HUDEP-2 (cell line): ENCODE measurements around the gene C6orf136.
"Not testable (repeated sequence)": the region's sequence is repeated elsewhere in the genome, so short reads cannot be mapped to it uniquely, and the experiment has no call there.

Experiments used
- DNase-seq, 76 experiments: peaks; one replicate each; lab custom pipeline; 2025; ENCODE audit not compliant: unreplicated experiment in 76 of 76; lab: John Stamatoyannopoulos, UW

C6orf136 gene

GRCh38 chr6:30655743-30656094 is 8.8 kb downstream of the C6orf136 start:
- DNase-seq: no peak

DNA sequence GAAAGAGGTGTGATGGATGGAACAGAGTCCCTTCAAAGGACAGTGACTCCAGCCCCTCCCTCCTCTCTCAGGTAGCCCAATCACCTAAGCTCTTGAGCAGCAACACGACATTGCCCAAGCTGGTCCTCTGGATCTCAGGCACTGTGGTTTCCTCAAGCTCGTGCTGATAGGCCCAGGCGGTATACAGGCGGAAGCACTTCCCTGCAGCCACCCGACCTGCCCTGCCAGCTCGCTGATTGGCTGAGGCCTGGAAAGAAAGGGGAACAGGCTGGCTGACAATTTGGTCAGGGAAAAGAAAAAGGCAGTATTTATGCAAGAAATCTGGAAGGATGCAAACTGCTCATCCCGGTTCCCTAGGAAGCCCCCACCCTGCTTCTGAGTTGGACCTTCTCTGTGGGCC is 9.6 kb downstream of the C6orf136 start:
- DNase-seq: no peak

DNA sequence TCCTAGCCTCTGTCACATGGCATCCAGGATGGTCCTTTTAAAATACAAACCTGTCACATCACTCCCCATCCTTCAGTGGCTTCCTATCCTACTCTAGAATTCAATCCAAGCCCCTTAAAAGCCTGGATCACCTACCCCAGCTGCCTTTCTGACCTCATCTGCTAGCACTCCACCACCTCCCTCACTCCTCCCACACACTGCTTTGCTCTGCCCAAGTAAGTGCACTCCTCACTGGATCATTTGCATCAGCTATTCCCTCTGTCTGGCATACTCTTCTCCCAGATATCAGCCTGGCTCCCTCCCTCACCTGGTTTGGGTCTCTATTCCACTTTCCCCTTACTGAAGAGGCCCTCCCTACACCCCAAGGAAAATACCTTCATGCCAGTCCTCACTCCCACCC is 10.5 kb downstream of the C6orf136 start:
- DNase-seq: no peak

DNA sequence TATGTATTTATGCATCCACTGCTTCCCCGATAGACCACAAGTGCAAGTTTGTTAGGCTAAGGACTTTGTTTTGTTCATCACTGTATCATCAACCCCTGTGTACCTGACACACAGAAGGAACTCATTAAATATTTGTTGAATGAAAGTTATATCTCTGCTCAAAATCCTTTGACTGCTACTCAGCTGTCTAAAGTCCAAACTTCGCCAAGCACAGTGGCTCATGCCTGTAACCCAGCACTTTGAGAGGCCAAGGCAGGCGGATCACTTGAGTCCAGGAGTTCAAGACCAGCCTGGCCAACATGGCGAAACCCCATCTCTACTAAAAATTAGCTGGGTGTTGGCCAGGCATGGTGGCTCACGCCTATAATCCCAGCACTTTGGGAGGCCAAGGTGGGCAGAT is 11.0 kb downstream of the C6orf136 start:
- not testable (repeated sequence) for DNase-seq

DNA sequence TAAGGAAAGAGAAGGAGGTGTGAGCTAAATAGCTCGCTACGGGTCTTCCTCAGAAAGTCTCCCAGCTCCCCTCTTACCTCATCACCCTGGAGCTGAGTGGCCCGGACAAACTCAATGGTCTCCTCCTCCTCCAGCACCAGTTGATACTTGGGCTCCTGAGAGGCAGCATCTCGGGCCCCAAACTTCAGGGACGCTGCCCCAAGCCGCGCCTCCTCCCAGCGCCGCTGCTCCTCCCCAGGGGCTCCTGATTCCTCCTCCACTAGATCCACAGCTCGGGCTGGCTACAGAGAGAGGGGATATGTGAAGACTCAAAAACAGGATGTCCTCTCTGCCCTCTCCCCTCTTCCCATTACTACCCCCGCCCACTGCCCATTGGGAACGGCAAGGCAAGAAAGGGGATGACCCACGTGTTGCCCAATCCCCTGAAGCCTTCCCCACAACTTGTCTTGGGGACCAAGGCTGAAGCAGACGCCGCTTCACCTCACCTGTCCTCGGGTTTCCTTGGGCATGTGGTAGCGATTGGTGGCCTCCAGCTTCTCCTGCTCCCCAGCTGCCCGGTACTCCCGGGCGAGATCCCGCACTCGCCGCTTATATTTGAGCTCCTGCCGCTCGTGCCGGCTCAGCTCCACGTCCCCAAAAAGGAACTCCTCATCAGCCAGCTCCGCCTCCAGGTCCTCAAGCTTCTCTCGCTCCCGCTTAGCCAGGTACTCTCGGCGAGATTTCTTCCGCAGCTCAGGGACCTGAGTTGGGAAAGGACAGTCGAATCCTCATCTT is 18.2 kb downstream of the C6orf136 start:
- DNase-seq: no peak

DNA sequence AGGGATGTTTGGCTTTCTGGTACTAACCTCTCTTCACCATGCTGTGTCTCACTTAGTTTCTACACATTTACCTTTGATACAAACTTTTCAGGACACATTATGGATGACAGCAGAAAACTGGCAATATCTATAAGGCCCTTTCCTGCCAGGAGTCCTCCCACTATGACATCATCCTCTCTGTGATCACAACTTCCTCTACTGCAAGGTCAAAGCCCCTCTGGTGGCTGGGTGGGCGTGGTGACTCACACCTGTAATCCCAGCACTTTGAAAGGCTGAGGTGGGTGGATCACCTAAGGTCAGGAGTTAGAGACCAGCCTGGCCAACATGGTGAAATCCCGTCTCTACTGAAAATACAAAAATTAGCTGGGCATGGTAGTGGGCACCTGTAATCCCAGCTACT is 19.4 kb downstream of the C6orf136 start:
- not testable (repeated sequence) for DNase-seq

GRCh38 chr6:30670760-30671527 is 24.0 kb downstream of the C6orf136 start:
- DNase-seq: peak in 1 of 76 experiments; percentile 7

DNA sequence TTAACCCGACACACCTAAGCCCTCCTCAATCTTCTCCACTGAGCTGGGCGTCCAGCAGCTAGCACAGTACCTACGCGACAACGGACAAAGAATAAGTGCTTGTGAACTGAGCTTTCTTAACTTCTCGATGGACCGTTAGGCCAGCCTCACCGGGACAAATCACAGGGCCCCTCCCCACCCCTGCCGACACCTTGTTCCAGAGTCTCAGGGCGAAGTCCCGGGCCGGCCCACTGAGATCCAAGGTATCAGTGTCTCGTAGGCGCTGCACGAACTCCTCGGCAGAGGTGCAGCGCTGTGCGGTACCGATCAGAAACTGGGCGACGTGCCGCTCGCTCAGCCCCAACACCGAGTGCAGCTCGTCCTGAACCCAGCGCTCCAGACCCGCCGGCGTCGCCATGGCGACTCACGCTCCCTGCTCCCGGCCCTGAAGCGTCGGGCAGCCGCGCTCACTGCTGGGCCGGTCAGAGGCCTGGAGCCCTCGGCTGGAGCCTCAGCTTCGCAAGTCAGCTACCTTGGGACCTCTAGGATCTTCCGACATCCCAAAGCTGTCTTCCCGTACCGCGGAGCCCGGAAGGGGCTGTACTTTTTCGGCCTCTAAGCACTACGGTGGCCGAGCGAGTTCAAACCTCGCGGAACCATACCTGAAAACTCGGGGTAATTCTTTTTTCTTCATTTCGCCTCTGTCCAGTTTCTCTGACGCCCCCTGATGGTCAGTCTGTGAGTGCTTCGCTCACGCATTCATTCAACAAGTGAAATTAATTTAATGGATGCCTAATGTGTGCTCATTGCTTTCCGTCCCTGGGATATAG is 25.7 kb downstream of the C6orf136 start, which contains the start of gene DHX16:
TSS of gene DHX16 (minus strand) at position 562 of the 809 bp plus-strand sequence. CDS start at position 397, 165 bp downstream.
- peak in 75 of 76 experiments; percentile 70 to 99 (median 96) for DNase-seq

DNA sequence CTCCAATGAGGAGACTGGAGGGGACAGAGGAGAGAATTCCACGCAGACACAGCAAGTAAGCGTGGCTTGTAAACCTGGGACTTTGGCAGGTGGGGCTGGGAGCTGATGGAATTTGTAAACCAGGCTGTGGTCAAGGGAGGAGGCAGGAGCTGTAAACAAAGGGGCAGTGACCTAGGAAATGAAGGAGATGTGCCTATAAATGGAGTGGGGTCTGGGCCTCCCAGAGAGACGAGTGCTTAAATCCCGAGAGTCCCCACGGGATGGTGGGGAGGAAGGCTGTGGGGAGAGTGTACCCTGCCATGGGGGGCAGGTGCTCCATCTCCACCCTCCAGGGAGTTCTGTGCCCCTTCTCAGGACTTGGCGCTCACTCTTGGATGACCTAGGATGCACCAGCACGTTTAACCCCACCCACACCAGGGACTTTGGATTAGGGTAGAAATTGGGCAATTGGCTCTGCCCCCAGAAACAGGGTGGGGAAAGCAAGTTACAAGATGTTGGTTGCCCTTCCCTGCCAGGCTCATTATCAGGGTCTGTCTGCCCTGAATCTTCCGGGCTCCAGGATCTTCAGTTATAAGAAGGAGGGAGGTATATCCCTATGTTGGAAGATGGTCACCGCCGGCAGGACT is 29.8 kb downstream of the C6orf136 start:
- peak in 12 of 76 experiments; percentile 6 to 47 (median 33) for DNase-seq

DNA sequence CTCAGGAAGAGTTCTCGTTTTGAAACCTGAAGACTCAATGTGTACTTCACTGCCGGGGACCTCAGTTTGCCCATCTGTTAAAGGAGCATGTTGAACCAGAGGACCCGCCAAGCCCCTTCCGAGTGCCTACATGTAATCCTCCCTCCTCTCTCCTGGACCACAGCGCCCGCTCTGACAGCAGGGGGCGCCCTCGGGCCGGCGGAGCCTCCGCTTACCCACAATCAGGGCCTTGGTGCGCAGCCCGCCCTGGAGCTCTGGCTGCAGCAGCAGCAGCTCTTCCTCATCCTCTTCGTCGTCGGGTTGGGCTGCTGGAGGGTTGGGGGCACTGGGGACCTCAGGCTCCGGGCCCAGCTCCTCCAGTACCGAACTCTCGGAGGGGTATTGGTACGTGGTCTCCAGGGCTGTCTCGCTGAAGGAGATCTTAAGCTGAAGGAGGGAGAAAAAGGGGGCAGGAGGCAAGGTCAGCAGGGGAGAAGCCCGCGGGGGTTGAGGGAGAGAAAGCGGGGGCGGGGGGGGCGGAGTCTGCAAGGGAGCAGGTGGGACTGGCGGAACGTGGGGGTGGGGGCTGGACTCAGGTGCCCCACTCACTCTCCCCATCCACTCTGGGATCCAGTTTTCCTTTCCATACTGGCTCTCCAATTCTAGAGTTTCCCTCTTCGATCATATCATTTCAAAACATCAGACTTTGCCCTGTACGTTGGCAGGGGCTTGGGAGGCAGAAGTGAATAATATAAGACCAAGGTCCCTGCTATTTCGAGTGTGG is 32.2 kb downstream of the C6orf136 start:
- peak in 72 of 76 experiments; percentile 28 to 96 (median 80) for DNase-seq

DNA sequence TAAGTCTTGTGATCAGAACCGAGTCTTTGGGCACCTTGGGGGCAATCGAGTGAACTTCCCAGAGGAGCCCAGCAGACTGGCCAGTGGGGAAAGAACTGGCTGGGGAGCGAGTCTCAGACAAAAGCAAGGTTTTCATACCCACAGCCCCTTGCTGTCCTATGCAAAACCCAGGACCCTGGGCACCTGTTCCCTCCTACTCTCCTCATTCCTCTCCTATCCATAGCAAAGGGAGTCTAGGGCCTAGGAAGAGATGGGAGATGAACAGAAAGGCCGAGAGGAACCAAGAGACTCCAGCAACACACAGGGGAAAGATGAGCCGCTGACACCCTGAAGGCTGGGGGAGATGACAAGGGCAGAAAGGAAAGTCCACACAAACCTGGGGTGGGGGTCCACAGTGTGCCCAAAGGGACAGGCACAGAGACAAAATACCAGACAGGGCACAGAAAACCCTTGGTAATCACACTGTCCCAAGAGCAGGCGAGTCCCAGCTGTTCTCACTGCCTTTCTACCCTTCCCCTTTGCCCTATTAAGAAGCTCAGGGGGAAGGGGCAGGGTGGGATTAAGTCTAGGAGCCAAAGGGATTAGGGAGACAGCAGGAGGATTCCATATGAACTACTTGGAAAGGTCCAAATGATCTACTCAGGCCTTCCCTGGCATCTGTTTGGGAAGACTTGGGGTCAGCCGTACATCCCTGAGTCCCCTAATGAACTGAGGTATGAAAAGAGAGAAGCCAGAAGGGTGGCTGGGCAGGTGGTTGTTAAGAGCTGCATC is 33.0 kb downstream of the C6orf136 start:
- no peak for DNase-seq

DNA sequence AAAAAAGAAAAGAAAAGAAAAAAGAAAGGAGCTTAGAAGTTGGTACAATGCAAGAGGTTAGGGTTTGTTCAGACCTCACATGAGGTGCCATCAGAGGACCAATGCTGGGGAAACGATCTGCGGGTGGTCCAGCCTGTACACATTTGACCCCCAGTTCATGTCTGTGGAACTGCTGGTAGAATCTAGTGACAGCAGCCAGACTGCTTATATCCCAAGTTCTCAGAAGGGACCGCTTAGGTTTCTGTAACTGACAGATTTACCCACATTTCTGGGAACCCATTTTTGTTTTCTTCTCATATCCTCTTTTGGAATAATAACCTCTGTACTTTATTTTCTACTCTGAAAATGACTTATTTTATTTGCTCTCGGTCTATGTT is 34.8 kb downstream of the C6orf136 start:
- DNase-seq: no peak

DNA sequence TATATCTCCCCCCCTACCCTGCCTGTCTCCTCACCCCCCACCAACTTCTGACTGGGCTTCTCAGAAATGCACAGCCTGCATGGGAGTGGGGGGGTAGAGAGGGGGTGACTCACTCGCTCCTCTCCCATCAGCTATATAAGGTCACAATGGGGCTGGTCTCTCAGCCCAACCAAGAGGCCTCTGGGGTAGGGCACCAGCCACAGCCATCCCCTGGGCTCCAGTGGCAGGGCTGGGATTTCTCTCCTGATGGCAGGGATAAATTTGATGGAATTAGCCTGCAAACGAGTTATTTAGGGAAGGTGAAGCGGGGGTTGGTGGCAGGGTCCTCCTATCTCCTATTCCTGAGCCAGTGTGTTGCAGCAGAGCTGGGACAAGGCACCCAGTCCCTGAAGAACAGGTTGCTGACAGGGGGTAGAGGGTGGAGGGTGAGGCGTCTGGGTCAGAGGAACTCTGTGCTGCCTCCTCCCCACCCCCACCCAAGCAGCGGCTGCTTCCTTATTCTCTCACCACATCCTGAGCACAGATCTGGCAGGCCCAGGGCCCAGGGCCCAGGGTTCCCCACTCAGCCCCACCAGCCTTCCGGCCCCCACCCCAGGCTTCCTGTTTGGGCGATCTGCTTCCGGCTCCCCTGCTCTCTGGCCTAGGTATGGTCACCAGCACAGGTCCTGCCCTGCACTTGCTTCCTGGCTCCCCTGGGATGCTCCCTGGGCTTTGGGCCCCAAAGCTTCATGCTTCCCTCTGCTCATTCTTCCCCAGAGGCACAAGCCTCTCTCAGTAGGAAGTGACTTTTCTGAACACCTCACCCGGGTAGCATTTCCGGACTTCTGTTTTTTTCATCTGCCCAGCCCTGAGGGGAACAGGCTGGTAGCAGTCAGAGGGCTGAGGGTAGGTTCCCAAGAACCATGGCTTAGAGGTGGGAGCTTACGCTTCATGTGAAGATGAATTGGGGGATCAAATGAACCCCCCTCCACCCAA is 35.5 kb downstream of the C6orf136 start:
- DNase-seq: peak in 51 of 76 experiments; percentile 9 to 64 (median 35)

- no peak for DNase-seq
Observed at GRCh38 chr6:30683183-30683979, 36.4 kb downstream of the C6orf136 start.

DNA sequence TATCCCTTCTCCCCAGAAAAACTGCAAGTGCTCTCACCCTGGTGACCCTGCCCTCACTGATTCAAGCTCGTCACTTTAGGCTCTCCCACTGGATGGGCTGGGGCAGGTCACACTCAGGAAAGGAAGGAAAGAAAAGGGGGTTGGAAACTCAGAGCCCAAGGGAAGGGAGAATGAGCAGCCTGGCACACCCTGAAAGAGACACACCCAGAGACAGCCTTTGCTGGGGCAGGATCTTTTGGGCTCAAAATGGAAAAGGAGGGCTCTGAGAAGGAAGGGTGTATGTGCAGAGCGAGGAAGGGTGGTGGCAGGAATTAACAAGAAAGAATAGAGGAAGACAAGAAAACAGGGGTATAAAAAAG is 37.0 kb downstream of the C6orf136 start:
- no peak for DNase-seq

DNA sequence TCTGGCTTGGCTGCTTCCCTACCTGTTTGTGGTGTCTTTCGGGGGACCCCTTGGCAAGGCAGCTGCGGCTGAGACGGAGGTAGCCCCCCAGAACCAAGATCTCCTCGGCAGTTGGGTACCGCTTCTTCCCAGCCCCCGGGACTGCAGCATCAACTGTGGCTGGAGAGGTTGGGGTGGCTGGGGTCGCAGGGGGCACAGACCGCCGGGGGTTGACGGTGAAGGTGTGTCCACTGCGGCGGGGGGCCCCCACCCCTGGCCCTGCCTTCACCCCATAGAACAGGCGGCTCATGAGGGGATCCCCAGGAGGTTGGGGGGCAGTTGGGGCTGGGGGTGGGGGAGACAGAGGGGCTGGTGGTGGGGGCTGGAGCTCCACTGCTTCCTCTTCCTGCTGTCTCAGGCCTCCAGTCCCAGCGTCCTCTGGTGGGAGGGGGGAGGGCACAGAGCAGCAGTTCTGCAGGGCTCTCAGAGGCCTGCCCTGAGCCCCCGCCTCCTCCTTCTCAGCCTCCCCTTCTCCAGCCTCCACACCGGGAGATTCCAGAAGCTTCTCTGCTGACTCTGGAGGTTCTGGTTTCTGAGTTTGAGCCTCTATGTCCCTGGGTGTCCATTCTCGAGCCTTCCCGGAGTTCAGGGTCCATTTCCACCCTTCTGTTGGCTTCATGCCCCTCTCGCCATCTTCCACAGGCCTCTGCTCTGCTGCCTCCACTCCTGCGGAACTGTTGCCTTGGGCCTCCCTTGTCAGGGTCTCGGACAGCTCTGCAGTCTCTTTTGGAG is 37.6 kb downstream of the C6orf136 start:
- no peak for DNase-seq
